22Rv1 (cell line): Measurements from ENCODE around the gene CRMP1.

Experiments used
- CTCF ChIP-seq: fragments of 450-650 bp; IDR thresholded peaks from 2 replicates; pipeline ENCODE4 v1.5.1; 2017; ENCODE audit warnings: mild to moderate bottlenecking
- ZFX ChIP-seq: fragments of 450-650 bp; IDR thresholded peaks from 2 replicates; pipeline ENCODE4 v1.6.1; 2017; ENCODE audit warnings: antibody characterized with exemption, borderline replicate concordance

DNA sequence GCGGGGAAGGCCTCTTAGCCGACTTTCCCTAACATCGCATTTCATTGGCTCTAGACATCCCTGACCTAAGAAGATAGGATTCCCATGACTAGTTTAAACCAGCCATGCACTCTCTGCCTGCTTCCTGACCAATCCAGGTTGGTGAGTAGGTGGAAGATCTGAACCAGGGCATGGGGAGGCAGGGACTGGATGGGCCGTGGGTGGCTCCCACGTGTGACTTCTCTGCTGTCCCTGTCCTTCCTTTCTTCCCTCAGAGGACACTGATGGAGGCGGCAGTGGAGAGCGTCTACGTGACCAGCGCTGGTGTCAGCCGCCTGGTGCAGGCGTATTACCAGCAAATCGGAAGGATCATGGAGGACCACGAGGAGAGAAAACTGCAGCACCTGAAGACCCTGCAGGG is 91.2 kb downstream of the CRMP1 start:
- TF ChIP-seq CTCF (no peak), ZFX (no peak)
